Neutrophil (primary cell): Measurements from ENCODE around the gene FAM200B.
A peak's percentile ranks its signal among the peaks of the same experiment; 100 is the strongest.
"Not testable (repeated sequence)": the region's sequence is repeated elsewhere in the genome, so short reads cannot be mapped to it uniquely, and the experiment has no call there.

Experiments
- H3K27ac ChIP-seq: fragments of 200-600 bp; sonication (generic); 2 replicates; pipeline ENCODE4 v1.5.1; 2016; ENCODE audit warnings: mild to moderate bottlenecking, moderate library complexity
- H3K27me3 ChIP-seq: fragments of 200-600 bp; sonication (generic); 2 replicates; pipeline ENCODE4 v1.6.0; 2016; ENCODE audit warnings: mild to moderate bottlenecking
- H3K36me3 ChIP-seq: fragments of 200-600 bp; sonication (generic); 2 replicates; pipeline ENCODE4 v1.5.1; 2017
- H3K4me1 ChIP-seq, 2 experiments: fragments of 200-600 bp in 1 of 2; sonication (generic) in 1 of 2; 1 replicate in 1 of 2; 2 replicates in 1 of 2; pipeline versions ENCODE4 v1.5.1 to v1.6.1; 2013 to 2016; ENCODE audit warnings: low read depth in 1 of 2, low read length in 1 of 2, mild to moderate bottlenecking in 1 of 2, moderate library complexity in 1 of 2; ENCODE audit not compliant: control insufficient read depth in 1 of 2, insufficient read depth in 1 of 2
- H3K4me3 ChIP-seq, 2 experiments: fragments of 200-600 bp in 1 of 2; sonication (generic) in 1 of 2; 1 replicate in 1 of 2; 2 replicates in 1 of 2; pipeline ENCODE4 v1.5.1; 2013 to 2016; ENCODE audit warnings: low read depth in 1 of 2, low read length in 1 of 2, mild to moderate bottlenecking in 1 of 2, moderate library complexity in 1 of 2
- H3K9me3 ChIP-seq: fragments of 200-600 bp; sonication (generic); 2 replicates; pipeline ENCODE4 v1.5.1; 2016
- CTCF ChIP-seq: fragments of 200-600 bp; sonication (generic); IDR thresholded peaks from 2 replicates; pipeline ENCODE4 v1.5.1; 2016; ENCODE audit warnings: antibody characterized with exemption

FAM200B gene

GRCh38 chr4:15719506-15719905, 37.9 kb downstream of the FAM200B start:
- Histone ChIP-seq H3K27ac (peak overlapping the region; percentile 66), H3K4me1 (peaks cover 27 to 29% of the 10 kb centered on the region in 2 experiments), H3K36me3 (peaks cover 100% of the 10 kb centered on the region), H3K27me3 (no peaks in the 10 kb centered on the region), H3K4me3 (peak overlapping the region in 1 of 2 experiments; percentile 5), H3K9me3 (no peaks in the 10 kb centered on the region)
- no peak for TF ChIP-seq CTCF

GRCh38 chr4:15720851-15721250, 39.2 kb downstream of the FAM200B start:
- Histone ChIP-seq H3K27ac (peak overlapping the region; percentile 66), H3K4me1 (peaks cover 27 to 29% of the 10 kb centered on the region in 2 experiments), H3K36me3 (peaks cover 100% of the 10 kb centered on the region), H3K9me3 (no peaks in the 10 kb centered on the region), H3K4me3 (no peak overlapping the region), H3K27me3 (no peaks in the 10 kb centered on the region)
- TF ChIP-seq CTCF: no peak

GRCh38 chr4:15725608-15726007, 44.0 kb downstream of the FAM200B start:
- TF ChIP-seq CTCF: no peak
- Histone ChIP-seq H3K27ac (peak overlapping the region; percentile 37), H3K4me1 (peaks cover 6 to 8% of the 10 kb centered on the region in 2 experiments), H3K36me3 (peaks cover 98% of the 10 kb centered on the region), H3K27me3 (no peaks in the 10 kb centered on the region), H3K4me3 (no peak overlapping the region), H3K9me3 (no peaks in the 10 kb centered on the region)

- Histone ChIP-seq H3K9me3 (no peaks in the 10 kb centered on the region), H3K36me3 (peaks cover 97% of the 10 kb centered on the region), H3K27me3 (no peaks in the 10 kb centered on the region), H3K4me1 (no peaks in the 10 kb centered on the region), H3K27ac (no peak overlapping the region), H3K4me3 (no peak overlapping the region)
- peak; percentile 88 for TF ChIP-seq CTCF
Observed at GRCh38 chr4:15729910-15730533, 48.4 kb downstream of the FAM200B start.

- H3K4me1 ChIP-seq, H3K9me3 ChIP-seq, H3K27me3 ChIP-seq, H3K4me3 ChIP-seq: not testable (repeated sequence)
- Histone ChIP-seq H3K27ac (peak overlapping the region; percentile 19), H3K36me3 (peaks cover 97% of the 10 kb centered on the region)
Observed at GRCh38 chr4:15733061-15733460, 51.4 kb downstream of the FAM200B start.

GRCh38 chr4:15735536-15735935, 53.9 kb downstream of the FAM200B start:
- no peak overlapping the region for H3K27ac ChIP-seq
- no peak for TF ChIP-seq CTCF
- no peak overlapping the region for H3K4me3 ChIP-seq
- H3K4me1 ChIP-seq: no peaks in the 10 kb centered on the region
- H3K36me3 ChIP-seq: peaks cover 99% of the 10 kb centered on the region
- no peaks in the 10 kb centered on the region for H3K27me3 ChIP-seq
- H3K9me3 ChIP-seq: no peaks in the 10 kb centered on the region
